LHCN-M2 (cell line): Measurements from ENCODE around the gene CD160. TPM values are rescaled to one million over a fixed set of nuclear protein-coding genes. Genes with fewer than 3 reads are reported as not detected.
"Not testable (repeated sequence)": the region's sequence is repeated elsewhere in the genome, so short reads cannot be mapped to it uniquely, and the experiment has no call there.

Source experiments
- DNase-seq: peaks from one replicate; pipeline ENCODE4 v3.0.0-alpha.2; 2012; ENCODE audit warnings: low read depth
- polyA plus RNA-seq: library from polyadenylated mRNA; unstranded; fragments of >200 nt; gene quantifications from one replicate; pipeline ENCODE4 v1.2.1, GENCODE V29; 2012; ENCODE audit warnings: missing spikeins
- total RNA-seq: library from RNA; depleted of rRNA; stranded (reverse); fragments of >200 nt; gene quantifications from 2 replicates; pipeline ENCODE4 v1.2.3, GENCODE V29; 2014; rRNA removed

The CD160 gene, protein sequence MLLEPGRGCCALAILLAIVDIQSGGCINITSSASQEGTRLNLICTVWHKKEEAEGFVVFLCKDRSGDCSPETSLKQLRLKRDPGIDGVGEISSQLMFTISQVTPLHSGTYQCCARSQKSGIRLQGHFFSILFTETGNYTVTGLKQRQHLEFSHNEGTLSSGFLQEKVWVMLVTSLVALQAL
- total RNA-seq = not detected in 2 replicates
- 0.26 TPM for polyA plus RNA-seq

DNA sequence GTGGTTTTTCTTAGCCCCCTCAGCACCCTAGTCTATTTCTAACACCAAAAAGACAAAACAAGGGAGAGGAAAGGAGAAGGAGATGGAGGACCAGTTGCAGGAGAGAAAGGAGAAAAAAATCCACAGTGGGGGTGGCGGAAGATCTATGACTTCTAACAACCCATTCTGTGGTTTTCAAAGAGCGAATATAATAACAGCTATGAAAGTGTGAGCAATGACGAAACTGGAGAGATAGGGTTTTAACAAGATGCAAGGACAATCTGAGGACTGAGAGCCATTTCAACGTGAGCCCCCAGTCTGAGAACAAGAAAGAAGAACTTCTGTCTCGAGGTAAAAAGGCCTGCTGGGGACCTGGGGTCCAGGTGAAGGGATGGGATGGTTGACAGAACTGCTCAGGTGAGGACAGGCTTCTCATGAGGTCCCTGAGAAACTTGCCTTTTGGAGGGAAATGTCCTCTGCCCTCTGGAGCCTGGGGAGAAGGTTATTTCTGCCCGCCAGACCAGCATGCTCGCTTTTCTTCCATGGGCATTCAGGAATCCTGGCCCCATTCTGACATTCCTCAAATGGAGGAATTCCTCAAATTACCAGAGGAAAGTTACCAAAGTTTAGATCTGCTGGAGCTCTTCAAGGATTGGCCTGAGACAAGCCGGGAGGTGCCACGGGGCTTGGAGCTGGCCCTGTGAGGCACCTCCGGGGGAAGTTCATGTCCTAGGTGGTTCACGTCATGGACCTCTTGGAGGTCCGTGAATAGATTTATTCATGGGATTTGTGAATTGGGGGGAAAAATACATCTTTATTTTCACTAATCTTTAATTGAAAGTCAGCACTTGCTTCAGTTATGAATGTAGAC lies at the start of gene CD160:
TSS of gene CD160 (plus strand) at position 270 of the 850 bp plus-strand sequence. CDS start 8,829 bp downstream, outside the sequence.
- no peak for DNase-seq

DNA sequence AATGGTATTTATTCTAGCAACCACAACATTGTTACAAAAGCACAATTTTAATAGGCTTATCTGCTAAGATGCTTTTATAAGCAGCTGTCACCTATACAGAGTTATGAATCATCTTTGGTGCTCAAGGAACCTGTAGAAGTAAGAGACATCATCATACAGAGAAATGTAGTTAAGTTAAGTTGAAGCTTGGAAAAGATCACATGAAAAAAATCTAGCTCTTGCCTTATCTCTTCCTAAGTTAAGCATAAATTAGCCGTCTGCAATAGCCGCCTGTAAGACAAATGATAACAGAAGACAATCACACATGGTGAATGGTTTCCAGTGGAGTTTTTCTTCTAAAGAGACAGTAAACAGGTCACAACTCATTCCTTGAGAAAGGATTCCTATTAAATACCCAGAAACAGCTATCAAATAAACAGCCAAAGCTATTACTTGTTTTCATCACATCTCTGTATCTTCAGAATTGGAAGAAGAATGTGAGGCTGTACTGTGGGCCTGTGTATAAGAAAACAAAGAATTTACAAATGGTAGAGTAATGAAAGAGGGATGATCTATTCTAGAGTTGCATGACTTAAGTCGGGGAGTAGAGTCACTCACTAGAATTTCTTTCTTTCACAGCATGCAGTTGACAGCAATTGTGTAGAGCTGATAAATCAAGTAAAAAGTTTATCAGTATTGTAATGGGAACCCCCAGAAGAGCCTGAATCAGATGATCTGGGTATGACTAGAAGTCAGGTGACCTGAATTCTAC lies 48.1 kb upstream of the CD160 start:
- not testable (repeated sequence) for DNase-seq

DNA sequence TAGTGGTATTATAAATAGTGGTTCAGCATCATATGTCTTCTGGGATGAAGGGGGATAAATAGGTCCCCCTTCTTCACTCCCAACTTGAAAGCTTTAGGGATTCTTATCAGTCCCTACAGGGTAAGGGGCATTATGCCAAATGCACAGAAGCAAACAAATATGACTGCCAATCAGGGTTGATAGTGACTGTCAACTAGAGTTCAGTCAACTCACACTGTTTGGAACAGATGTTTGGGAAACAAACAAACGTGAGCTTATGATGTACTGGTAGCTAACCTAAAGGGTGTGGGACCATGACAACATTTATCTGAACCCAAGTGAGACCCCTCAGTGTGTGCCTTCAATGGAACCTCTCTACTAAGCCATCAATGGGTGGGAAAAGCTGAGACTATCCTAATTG lies 46.1 kb upstream of the CD160 start:
- DNase-seq = not testable (repeated sequence)

DNA sequence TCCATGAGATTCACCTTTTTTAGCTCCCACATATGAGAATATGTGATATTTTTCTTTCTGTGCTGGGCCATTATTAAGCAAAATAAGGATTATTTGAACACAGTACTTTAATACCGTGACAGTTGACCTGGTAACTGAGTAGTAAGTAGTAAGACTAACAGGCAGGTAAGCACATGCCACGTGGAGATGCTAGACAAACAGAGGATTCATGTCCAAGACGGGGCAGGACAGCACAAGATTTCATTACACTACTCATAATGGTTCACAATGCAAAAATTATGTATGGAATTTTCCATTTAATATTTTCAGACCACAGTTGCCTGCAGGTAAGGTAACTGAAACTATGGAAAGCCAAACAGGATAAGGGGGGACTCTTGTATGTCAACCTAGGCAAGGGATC lies 34.4 kb upstream of the CD160 start:
- not testable (repeated sequence) for DNase-seq

DNA sequence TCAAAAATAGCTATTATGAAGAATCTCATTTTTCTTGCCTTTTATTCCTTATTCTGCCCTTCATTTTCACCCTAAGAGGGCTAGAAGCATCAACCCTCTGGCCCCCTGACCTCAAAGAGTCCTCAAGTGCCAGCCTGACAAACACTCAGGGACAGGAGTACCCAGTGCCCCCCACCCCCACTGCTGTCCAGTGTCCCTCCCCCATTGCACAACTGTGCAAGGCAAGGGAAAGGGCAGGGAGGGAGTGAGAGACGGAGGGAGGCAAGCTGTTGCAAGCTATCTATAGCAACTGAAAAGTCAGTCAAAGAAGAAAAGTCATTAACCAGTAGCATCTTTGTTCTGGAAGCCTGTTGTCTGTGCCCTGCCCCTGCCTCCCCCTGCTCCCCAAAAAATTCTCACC lies 33.2 kb upstream of the CD160 start:
- DNase-seq = not testable (repeated sequence)

DNA sequence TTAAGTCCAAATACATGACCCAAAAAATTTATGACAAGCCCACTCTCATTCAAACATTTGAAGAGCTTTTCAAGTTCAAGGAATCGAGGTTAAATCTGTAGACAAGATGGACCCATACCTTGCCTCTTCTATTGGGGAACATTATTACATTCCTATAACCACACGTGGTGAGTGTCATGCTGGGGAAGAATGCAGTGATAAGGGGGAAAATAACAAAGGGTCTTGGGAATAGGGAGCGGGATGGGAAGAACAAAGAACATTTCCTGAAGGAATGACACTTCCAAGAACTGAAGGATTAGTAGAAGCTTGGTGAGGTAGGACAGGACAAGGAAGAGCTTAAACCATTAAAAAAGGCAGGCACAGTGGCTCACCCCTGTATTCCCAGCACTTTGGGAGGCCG lies 31.0 kb upstream of the CD160 start:
- DNase-seq = no peak

DNA sequence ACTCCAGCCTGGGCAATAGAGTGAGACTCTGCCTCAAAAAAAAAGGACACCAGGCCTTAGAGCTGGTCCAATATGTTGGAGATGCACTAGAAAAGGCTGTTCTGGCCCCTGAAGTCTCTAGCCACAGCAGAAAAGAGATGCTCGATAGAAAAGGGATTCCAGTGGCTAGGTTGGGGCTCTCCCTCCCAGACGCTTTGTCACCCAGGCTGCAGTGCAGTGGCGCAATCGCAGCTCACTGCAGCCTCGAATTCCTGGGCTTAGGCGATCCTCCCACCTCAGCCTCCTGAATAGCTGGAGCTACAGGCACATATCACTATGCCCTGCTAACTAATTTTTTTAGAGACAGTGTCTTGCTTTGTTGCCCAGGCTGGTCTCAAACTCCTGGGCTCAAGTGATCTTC lies 30.4 kb upstream of the CD160 start:
- no peak for DNase-seq

DNA sequence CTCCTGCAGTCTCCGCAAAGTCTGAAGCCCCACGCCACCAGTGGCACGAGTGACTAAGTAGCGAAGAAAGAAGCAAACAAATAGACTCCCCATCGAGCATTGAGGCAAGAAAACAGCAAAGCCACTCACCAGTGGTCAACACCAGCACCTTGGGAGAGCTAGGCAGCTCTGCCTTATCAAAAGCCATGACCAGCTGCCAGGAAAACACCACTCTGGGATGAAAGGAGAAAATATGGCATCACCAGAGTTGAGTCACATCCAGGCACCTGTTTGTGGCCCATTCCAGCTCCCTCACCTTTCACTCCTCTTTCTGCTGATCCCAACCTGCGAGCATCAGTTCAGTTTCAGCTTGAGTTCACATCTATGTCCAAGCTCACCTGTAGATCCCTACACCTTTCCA lies 29.4 kb upstream of the CD160 start:
- DNase-seq = peak; percentile 64

DNA sequence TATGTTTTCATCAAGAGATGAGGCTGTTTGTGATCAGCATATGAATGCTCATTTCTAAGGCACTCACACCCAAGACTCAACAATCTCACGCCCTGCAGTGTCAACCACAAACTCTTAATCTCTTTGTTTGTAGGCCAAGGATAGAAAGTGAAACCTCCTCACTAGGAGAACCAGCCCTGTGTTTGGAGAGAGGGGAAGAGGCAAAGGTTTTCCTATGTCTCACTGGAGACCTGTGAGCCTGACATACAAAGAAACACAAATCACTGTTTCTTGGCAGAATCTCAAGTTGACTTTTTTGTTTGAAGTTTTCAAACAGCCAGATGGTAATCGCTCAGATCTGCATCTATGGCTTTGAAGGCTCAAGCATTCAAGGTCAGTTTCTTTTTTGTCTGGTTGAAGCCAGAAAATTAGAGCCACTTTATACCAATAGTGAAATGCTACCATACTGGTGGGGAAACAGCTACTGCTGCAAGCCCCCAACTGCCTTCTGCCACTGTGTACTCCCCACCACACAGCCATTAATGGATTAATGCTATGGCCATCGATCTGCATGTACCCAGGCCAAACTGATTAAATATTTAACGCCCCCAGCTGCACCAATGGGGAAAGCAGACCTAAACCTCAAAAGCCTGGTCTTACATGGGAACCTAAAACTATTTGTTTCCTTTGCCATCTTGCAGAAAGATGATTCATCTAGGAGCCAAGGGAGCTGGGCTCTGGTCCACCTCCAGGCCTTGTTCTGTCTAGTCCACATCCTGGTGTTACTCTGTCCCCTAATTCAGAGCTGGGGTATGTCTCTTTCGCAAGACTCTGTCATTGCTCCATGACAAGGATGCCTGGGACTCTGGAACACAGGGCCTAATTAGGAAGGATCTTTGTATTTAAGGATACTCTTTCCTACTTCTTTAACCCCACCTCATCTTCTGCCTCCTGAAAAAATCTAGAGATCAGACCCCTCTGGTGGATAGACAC lies 28.4 kb upstream of the CD160 start:
- DNase-seq = peak; percentile 73

DNA sequence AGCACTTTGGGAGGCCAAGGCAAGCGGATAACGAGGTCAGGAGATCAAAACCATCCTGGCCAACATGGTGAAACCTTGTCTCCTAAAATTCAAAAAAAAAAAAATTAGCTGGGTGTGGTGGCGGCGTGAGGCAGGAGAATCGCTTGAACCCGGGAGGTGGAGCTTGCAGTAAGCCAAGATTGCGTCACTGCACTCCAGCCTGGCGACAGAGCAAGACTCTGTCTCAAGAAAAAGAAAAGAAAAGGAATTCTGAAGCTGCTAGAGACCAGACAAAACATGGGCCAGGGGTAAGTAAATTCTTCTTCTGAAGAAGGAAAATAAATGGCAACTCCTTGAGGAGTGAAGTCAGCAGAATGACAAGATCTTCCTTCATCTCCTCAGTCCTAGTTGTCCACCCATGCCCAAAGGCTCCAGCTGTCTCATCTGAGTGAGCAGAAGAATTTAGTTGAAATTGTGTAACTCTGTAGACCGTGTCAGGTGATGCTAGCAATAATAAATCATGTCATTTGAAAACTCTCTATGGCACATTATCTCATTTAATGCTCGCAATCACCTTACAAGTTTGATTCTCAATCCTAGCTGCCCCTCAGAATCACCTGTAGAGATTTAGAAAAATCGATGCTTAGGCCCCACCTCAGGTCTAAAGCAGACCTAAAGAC lies 26.4 kb upstream of the CD160 start:
- DNase-seq = no peak

DNA sequence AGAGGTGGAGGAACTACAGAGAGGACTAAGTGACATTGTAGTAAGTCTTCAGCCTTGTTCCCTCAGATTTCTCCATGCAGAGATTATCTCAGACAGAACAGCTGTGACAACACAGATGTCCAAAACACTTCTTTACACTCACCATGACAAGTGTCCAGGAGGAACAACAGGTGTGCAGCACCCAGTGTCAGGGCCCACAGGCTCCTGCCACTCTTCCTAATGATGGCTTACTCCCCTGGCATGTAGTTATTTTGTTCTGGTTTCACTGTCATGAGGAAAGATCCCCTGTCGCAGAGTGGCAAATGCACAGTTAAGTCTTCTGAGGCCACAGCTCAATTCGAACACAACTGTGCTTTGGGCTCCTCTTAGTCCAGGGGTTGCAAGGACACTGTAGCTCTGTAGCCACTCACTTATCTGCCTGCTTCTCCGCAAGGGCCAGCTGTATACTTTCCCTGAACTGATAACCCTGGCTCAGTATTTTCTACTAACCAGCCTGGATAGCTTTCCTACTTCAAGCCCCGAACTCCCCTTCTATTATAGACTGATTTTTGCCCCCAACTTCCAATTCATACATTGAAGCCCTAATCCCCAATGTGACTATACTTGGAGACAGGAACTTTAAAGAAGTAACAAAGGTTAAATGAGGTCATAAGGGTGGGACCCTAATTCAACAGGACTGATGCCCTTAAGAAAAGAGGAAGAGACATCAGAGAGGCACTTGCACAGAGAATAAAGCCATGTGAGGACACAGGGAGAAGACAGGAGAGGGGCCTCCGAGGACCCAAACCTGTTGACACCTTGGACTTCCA lies 23.3 kb upstream of the CD160 start:
- DNase-seq = peak; percentile 70

DNA sequence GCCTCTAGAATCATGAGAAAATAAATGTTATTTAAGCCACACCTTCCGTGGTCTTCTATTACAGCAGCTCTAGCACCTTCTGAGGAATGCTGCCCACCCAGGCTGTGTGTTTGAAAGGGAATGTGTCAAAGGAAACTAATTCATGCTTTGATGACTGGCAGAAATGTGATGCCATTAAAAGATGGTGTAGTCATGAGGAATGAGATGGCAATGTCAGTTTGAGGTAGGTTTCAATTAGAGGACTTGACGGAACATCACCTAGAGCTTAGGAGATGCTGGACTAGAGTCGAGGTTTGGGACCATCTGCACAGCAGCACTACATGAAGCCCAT lies 22.7 kb upstream of the CD160 start:
- DNase-seq = no peak

DNA sequence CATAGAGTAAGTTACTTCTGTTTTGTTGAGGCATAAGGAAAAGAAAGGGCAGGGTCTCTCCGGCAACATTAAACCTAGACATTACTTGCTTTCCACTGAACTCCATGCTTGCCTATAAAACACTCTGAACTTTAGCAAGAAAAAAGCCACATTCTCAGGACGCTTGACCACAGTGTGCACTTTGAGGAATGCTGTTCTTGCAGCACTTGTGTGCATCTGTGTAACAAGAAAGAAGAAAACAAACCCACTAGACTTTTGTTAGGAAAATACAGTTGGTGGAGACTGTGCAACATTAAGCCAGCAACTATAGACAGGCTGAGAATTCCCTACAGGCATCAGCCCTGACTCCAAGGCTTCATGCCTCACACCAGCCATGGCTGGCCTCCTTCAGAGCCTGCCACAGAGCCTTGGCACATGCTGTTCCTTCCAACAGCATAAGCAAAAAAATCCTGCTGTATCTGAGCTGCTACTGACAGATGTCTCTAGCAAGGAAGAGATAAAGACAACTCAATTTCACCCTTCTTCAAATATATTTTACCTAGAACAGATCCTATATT lies 17.9 kb upstream of the CD160 start:
- peak; percentile 18 for DNase-seq

DNA sequence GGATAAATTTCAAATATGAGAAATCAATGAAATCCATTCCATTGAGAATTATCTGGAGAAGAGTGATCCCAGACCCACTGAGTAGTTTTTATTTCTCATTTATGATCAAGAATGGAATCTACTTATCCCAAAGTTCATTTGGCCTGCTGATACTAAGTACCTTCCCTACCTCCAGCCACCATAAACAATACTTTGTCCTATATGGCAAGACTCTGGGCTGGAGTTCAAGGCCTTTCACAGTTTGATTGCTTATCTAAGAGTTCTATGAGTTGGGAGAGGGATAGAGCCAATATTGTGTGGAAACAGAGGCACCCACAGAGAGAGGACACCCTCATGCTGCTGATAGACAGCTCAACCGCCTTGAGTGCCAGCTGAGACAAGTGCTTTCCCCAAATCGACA lies 17.2 kb upstream of the CD160 start:
- no peak for DNase-seq

DNA sequence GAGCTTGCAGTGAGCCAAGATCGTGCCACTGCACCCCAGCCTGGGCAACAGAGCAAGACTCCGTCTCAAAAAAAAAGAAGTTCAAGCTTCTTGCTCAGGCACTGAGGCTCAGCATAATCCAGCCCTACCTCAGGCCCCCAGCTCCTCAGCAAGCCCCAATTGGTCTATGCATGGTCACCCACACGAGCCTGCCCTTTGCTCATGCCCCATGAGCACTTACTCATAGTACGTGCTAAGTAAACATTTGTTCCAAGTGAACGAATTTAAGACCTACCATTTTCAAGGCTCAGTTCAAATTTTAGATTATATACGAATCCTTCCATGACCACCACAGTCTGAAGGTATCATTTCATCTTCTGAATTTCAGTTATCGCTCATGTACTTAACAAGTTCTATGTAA lies 16.5 kb upstream of the CD160 start:
- DNase-seq = no peak

DNA sequence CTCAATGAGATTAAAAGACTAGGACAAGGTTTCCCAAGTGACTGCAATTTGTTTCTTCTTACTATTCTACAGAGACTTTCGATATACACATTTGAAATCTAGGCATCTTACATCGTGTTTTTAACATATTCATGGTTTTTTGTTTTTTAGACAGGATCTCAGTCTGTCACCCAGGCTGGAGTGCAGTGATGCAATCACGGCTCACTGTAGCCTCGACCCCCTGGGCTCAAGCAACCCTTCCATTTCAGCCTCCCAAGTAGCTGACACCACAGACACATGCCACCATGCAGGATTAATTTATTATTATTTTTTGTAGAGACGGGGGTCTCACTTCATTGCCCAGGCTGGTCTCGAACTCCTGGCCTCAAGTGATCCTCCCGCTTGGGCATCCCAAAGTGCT lies 13.7 kb upstream of the CD160 start:
- no peak for DNase-seq

DNA sequence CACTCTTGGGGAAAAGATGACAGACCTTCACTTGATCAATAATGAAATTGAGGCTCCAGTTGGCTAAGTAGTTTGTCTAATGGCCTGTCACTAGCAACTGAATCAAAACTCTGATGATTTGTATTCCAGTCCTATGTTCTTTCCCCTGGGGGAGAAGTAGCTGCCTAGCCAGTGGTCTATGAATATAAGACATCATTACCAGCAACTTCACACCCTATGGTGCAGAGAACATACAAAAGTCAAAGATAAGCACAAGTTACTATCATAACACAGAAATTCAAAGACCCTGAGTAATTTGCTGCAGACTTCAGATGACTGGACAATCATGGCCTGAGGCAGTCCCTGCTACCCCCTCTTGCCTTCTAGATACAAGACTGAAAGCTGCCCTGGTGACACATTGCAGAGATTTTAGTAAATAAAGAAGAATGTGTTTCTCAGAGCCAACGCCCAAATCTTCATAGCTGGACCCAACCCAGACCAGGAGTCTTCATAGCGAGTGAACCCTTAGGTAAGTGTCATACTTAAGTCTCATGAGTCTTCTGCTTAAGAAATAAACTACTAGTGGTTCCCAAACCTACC lies 13.1 kb upstream of the CD160 start:
- DNase-seq = peak; percentile 19

DNA sequence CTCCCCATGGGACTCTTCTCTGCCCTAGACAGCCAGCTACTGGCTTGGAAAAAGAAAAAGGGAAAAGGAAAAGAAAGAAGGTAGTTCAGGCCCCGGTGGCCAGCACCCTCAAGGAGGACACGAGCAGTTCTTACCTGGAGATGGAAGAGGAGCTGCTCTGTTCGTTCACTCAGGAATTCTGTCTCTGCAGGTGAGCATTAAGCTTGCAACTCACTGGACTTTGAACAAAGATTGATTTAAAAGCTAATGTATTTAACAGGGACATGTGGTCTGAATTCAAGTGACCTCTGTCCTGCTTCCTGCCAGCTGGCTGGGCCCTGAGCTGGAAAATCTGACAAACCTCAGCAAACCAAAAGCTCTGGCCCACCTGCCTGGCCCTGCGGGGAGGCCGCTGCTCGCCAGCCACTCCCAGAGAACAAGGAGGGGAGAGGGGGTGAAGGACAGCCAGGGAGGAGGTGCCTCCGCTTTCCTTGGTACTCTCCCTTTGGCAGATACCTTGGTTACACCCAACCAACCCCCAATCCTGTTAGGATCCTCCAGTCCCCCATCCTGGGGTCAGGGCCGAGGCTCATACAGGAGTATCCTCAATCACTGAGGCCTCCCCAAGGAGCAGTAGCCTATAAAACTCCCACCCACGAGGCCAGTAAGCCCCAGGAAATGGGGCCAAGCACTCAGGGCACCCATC lies 12.0 kb upstream of the CD160 start, which contains the start of gene PDZK1:
TSS of gene PDZK1 (minus strand) at position 186 of the 685 bp plus-strand sequence. CDS start 19,347 bp downstream, outside the sequence.
- DNase-seq = no peak
